GM12872 (cell line): Measurements from ENCODE around the gene NR3C2.

Source experiments
- TF ChIP-seq, protein P1 (sequence below): IDR thresholded peaks from 3 replicates; pipeline ENCODE4 v1.5.1; 2011; ENCODE audit warnings: low read depth, mild to moderate bottlenecking, low read length, moderate library complexity; ENCODE audit not compliant: insufficient read depth

NR3C2 gene

DNA sequence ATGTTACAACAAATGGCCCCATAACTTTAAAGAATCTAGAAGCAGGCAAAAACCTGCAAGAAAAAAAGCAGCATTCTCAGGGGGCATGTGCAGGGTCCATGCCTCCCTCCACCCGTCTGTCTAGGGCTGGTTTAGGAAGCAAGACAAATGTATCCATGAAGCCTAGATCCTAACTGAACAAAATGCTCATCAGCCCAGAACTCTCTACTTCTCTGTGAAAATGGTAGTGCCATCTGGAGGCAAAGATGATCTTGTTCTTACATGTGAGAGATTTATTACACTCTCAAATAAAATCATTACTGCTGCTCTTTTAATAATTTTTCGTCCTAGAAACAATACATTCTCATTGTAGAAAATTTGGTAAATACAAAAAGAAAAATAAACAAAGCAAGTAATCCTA is 26.7 kb downstream of the NR3C2 start:
- TF ChIP-seq, protein P1, sequence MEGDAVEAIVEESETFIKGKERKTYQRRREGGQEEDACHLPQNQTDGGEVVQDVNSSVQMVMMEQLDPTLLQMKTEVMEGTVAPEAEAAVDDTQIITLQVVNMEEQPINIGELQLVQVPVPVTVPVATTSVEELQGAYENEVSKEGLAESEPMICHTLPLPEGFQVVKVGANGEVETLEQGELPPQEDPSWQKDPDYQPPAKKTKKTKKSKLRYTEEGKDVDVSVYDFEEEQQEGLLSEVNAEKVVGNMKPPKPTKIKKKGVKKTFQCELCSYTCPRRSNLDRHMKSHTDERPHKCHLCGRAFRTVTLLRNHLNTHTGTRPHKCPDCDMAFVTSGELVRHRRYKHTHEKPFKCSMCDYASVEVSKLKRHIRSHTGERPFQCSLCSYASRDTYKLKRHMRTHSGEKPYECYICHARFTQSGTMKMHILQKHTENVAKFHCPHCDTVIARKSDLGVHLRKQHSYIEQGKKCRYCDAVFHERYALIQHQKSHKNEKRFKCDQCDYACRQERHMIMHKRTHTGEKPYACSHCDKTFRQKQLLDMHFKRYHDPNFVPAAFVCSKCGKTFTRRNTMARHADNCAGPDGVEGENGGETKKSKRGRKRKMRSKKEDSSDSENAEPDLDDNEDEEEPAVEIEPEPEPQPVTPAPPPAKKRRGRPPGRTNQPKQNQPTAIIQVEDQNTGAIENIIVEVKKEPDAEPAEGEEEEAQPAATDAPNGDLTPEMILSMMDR, result no peak

DNA sequence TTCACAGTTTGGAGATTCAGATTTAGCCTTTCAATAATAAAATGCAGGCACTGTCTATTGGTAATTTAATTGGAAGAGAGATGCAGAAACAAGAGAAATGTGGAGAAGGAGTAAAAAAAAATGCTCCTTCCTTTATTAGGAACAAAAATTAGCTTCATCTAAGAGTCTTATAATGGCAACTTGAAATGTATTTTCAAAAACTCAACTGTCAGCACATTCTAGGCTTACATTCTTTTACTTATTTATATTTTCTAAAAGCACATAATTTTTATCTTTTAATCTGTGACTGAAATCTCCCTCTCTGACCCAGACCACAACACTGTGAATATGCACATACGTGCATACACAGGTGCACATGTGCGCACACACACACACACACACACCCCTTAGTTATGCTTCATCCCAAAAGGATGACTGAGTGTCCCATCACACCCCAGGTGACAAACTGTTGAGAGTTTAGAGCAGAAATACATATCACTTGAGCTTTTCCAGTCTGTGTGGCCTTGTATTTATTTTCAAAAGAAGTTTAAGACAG is 29.7 kb downstream of the NR3C2 start:
- TF ChIP-seq, protein P1, result no peak

DNA sequence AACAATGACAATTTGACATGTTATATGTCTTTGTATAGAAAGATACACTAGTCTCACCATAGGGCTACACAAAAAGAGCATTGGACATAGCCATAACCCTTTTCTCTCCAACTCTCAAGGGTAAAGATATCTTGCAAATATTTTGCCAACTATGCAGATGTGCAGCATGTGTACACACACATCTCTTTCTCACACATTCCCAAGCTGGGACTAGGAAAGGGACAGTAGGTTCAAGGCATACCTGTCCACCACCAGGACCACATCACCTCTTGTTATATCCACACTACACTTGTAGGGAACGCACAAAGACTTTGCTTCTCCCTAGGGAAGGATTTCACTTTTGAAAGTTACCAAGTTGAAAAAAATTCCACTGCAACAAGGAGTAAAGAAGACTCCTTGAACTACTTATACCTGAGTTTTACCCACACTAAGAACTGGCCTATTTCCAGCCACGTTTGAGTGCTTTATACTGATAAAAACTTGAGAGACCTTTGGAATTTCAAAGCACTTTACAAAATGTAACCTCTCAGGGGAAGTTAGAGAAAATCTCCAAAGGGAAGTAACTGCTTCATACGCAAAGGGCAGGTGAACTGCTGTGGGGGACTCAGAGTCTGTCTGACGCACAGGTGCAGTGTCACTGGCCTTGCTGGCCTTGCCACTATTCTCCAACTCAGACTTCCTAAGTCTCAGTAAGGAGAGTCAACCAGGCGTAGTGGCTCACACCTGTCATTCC is 36.9 kb downstream of the NR3C2 start:
- TF ChIP-seq, protein P1, result no peak

DNA sequence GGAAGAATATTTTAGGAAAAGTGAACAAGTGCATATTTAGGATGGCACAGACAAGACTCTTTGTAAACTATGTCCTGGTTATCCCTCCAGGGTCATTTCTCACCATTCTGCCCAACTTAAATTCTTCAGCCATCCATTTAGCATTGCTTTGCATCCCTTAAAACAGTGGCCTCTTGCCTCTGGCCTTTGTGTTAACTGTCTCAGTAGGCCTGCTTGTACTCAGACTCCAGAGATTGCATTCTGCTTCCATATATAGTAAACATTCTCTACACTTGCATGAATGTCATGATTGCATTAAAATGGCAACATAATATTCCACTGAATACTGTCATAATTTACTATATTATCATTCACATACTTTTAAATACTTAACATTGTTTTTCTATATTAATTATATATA is 43.2 kb downstream of the NR3C2 start:
- TF ChIP-seq, protein P1, result no peak

DNA sequence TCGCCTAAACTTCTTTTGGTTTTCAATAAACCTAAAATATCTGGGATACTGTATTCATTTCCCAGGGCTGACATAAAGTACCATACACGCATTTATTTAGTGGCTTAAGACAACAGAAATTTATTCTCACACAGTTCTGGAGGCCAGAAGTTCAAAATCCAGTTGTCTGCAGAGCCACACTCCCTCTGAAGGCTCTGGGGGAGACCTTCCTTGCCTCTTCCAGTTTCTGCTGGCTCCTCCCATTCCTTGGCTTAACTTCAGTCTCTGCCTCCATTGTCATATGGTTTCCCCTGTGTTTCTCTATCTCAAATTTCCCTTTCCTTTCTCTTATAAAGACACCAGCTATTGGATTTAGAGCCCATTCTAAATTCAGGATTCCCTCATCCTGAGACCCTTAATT is 44.4 kb downstream of the NR3C2 start:
- TF ChIP-seq, protein P1, result no peak

DNA sequence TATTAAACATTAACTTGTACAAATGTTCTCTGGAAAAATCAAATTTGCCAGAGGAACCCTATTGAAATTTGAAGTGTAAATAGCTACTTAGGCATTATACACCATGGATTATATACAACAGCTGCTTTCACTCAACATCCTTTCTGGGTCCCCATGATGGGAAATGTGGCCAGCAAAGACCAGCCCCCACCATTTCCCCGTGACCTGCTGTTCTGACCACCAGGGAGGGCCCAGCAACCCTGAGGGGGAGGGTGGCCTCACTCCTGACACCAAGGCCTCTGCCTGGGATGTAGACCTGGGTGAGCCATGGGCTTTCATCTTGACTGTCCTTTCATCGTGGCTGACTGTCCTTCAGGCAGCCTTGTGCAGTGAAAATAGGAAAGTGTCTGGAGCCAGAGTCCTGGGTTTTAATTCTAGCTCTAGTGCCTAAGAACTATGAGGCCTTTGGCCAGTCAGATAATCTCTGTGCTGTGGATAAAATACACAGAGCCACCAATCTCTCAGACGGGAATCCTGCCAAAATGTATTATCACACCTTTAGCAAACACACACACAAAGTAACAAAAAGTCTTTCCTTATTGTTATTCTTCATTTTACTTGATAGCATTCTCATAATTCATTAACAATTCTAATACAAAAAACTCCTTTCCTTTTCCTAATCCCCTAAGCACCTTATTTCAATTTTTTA is 45.1 kb downstream of the NR3C2 start:
- TF ChIP-seq, protein P1, result no peak

DNA sequence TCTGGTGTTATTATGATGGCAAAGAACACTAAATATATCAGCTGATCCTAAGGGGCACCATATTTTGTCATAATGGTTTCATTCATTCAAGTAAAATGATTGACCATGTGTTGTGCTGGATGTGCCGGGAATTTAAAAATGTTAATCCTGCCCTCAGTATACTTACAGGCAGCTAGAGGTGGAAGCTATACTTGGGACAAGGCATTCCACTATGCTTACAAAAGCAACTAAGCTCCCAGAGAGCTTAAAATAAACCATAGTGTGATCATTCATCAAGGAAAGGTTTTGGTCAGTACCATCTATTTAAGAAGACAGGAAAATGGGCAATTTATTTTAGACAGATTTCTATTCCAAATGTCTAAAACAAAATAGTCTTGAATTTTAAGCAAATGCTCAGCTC is 46.4 kb downstream of the NR3C2 start:
- TF ChIP-seq, protein P1, result no peak
